HUES48 (cell line): ENCODE data around the gene FASLG.

Experiments
- H3K27ac ChIP-seq: one replicate; pipeline ENCODE4 v1.7.0; 2013; ENCODE audit warnings: low read depth, low read length, inconsistent platforms
- H3K27me3 ChIP-seq: 2 replicates; pipeline ENCODE4 v1.6.1; 2013; ENCODE audit warnings: mild to moderate bottlenecking, low read length; ENCODE audit not compliant: control insufficient read depth, insufficient read depth
- H3K36me3 ChIP-seq: 2 replicates; pipeline ENCODE4 v1.6.1; 2013; ENCODE audit warnings: low read length; ENCODE audit not compliant: control insufficient read depth, insufficient read depth
- H3K4me1 ChIP-seq: 2 replicates; pipeline ENCODE4 v1.6.1; 2013; ENCODE audit warnings: mild to moderate bottlenecking, low read length; ENCODE audit not compliant: control insufficient read depth, insufficient read depth
- H3K4me3 ChIP-seq: 2 replicates; pipeline ENCODE4 v1.5.1; 2013; ENCODE audit warnings: mild to moderate bottlenecking, low read depth, low read length
- H3K9ac ChIP-seq: 2 replicates; pipeline ENCODE4 v1.6.1; 2013; ENCODE audit warnings: mild to moderate bottlenecking, low read depth, low read length, moderate library complexity
- H3K9me3 ChIP-seq: 2 replicates; pipeline ENCODE4 v1.6.1; 2013; ENCODE audit warnings: low read length; ENCODE audit not compliant: control insufficient read depth, insufficient read depth

Gene FASLG

DNA sequence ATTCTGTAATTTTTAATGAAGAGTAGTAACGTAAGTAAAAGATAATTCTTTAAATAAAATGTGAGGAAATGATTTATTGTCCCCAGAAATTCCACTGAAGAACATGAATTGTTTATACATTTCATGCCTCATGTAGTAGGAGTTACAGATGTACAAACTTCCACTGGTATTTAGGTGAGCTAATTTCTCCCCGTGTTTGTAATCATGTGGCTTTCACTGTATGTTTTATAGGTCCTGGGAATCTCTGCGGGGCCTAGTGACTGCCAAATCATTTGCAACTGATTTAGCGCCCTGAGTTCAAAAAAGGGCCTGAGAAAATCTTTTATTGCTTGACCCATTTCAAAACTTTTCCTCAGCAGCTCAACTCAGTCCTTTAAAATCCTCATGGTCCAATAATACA lies 30.5 kb upstream of the FASLG start:
- Histone ChIP-seq H3K36me3 (no peaks in the 10 kb centered on the region), H3K9ac (no peak overlapping the region), H3K4me1 (no peaks in the 10 kb centered on the region), H3K27ac (no peak overlapping the region), H3K9me3 (peaks cover 8% of the 10 kb centered on the region; the same call in 1 of the 2 replicates), H3K4me3 (no peak overlapping the region), H3K27me3 (no peaks in the 10 kb centered on the region)

DNA sequence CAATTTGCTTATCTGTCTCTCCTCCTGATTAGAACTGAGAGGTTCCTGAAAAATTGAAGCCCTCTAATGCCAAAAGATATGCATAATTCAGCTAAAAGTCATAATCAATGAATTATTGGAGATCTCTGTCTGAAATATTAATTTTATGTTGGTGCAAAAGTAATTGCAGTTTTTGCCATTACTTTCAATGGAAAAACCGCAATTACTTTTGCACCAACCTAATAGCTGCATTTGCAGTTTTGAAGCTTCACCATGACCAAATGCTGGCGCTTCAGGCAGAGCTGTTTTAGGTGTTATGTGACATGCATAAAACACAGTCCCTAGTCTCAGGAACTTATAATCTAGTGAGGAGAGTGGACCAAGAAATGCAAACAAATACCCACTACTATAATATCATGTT lies 29.7 kb upstream of the FASLG start:
- no peak overlapping the region for H3K4me3 ChIP-seq
- H3K4me1 ChIP-seq, result no peaks in the 10 kb centered on the region
- H3K27ac ChIP-seq, result no peak overlapping the region
- no peaks in the 10 kb centered on the region for H3K36me3 ChIP-seq
- H3K9ac ChIP-seq, result no peak overlapping the region
- H3K9me3 ChIP-seq, result peaks cover 8% of the 10 kb centered on the region; the same call in 1 of the 2 replicates
- no peaks in the 10 kb centered on the region for H3K27me3 ChIP-seq

DNA sequence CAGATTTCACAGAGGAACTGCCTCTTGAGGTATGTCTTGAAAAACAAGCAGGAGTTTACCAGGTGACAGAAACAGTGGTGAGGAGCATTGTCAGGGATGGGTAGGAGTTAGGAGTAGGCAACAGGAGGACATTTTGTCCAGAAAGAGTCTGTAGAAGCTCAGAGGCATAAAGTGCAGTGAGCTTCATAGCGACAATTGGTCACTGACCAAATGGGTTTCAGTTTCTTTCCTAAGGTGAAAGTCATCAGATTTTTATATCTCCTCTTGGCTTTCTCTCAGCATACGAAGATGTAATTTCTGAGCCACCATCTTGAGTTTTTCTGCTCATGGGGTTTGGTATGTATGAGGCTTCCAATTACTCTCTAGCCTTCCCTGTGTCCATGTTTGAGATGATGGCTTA lies 29.3 kb upstream of the FASLG start:
- no peak overlapping the region for H3K4me3 ChIP-seq

DNA sequence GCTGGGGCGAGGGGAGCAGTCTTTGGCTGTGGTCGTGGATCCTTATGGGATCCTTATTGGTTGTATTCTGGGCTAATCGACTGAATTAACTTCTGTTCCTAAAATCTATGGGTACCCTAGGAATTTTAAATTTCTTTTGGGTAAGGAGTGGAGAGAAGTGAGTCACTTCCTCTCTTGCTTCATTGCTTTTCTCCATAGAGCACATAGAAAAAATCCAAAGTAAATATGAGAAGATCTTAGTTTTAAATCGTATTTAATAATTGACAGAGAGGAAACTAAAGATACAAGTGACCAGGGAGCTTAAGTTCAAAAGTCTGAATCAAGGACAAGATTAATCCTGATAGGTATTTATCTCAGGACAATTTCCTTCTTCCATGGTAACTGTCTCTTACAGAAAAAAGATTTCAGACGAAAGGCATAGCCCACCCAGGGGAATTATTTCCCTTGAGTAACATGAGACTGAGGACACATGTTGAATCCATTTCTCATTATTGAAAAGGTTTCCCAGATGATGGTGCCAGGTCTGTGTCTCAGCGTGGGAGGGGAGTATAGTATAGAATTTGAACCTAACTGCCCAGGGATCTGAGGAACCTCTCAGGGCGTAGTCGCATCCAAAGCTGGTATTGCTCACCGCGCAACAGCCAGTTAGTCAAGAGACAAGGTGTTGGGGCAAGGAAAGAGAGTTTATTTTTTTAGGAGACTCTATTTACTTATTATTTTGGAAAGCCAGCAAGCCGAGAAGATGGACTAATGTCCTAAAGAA lies 28.7 kb upstream of the FASLG start:
- H3K9me3 ChIP-seq, result peaks cover 8% of the 10 kb centered on the region; the same call in 1 of the 2 replicates
- H3K9ac ChIP-seq, result no peak overlapping the region
- no peaks in the 10 kb centered on the region for H3K4me1 ChIP-seq
- H3K4me3 ChIP-seq, result no peak overlapping the region
- no peaks in the 10 kb centered on the region for H3K27me3 ChIP-seq
- no peak overlapping the region for H3K27ac ChIP-seq
- H3K36me3 ChIP-seq, result no peaks in the 10 kb centered on the region

More for the DNA sequence above, 29.3 kb upstream of the FASLG start:
- Histone ChIP-seq H3K36me3 (no peaks in the 10 kb centered on the region), H3K27me3 (no peaks in the 10 kb centered on the region), H3K9ac (no peak overlapping the region), H3K9me3 (peaks cover 8% of the 10 kb centered on the region; the same call in 1 of the 2 replicates), H3K4me1 (no peaks in the 10 kb centered on the region), H3K27ac (no peak overlapping the region)

DNA sequence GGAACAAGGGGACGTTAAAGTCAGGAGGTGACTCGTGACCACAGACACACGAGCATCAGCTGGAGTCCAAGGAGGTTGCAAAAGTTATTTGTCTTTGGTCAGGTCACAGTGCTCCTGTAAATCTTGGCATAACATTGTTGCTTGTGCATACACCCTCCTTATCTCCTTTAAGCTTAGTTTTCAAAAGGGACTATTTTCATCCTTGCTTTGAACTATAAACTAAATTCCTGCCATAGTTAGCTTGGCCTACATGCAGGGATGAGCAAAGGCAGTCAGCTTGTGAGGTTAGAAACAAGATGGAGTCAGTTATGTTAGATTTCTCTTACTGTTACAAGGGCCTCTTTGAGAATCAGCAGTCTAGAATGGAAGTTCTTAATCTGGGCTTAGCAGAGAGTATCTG lies 28.0 kb upstream of the FASLG start:
- Histone ChIP-seq H3K36me3 (no peaks in the 10 kb centered on the region), H3K9me3 (peaks cover 8% of the 10 kb centered on the region; the same call in 1 of the 2 replicates), H3K9ac (no peak overlapping the region), H3K27ac (no peak overlapping the region), H3K4me3 (no peak overlapping the region), H3K4me1 (no peaks in the 10 kb centered on the region), H3K27me3 (no peaks in the 10 kb centered on the region)

DNA sequence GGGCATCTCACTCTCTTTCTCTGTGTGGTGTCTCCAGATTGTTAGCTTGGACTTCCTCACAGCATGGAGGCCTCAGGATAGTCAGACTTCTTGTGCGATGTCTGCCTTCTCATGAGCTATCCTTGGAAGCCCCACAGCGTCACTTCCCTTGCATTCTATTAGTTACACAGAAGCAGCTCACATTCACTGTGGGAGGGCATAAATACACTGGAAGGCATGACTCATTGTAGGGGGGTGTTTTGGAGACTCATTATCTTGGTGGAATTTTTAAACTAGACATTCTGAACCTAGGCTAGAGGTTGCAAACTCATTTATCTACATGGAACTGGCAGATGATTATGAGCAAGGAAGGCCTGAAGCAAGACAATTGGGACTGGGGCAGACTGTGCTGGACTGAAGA lies 21.4 kb upstream of the FASLG start:
- H3K36me3 ChIP-seq, result no peaks in the 10 kb centered on the region
- H3K9me3 ChIP-seq, result no peaks in the 10 kb centered on the region
- H3K9ac ChIP-seq, result no peak overlapping the region
- H3K27me3 ChIP-seq, result no peaks in the 10 kb centered on the region
- H3K4me3 ChIP-seq, result no peak overlapping the region
- H3K4me1 ChIP-seq, result peaks cover 9% of the 10 kb centered on the region; the same call in 1 of the 2 replicates
- H3K27ac ChIP-seq, result no peak overlapping the region

DNA sequence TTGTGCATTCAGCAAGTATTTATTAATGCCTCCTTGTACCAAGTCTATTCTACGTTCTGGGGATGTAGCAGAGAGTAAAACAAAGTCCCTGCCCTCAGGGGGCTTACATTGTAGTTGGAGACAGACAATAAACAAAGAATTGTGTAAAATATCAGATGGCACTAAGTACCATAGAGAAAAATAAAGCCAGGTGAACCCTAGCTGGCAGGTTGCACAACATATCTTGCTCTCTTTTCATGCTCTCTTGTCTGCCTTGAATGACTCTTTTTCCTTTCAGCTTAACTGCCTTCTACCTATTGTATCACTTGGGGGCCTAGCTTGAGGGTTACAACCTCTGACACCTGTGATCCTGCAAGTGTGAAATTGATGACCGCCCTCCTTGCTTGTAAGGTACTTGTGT lies 20.7 kb upstream of the FASLG start:
- Histone ChIP-seq H3K27ac (peak overlapping the region; percentile 72), H3K9ac (no peak overlapping the region), H3K4me1 (peaks cover 9% of the 10 kb centered on the region; the same call in 1 of the 2 replicates), H3K4me3 (no peak overlapping the region), H3K9me3 (no peaks in the 10 kb centered on the region), H3K27me3 (no peaks in the 10 kb centered on the region), H3K36me3 (no peaks in the 10 kb centered on the region)

DNA sequence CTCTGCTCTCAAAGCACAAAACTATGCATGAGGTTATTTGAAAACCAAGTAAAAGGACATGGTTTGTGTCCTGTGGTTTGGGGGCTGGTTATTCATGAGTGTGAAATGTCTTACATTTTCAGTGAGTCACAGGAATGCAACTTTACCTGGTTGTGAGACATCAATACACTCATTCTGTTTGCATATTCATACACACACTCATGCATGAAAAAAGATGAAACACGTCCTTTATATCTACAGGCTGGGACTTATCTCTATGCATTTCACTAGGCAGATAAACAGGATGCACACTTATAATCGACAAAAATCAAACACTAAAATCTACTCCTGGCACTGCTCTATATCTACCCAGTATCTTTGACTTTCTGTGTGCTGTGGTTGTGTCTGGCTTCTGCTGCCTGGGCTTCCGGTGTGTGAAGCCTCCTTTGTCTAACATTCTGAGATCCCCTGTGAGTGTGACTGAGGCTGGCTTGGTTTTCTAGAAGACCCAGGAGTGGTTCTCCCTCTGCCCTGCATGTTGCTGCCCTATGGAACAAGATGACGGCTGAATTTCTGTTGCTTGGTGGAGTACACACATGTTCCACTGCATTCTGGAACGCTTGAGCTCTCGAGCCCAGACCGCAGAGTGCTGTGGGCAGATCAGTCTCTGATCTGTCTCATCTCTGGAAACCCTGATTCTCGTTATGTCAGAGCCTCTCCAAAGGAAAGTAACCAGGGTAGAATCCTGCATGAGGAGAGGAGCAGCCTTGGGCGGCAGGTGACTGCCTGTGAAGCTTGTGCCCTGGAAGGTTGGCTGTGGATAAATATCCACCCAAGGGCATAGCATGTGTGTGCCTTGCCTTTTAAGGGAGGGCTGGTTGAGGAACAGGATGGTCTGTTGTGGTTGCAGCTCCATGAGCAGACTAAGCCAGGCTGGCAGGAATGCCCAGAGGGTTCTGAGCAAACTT lies 19.7 kb upstream of the FASLG start:
- H3K27me3 ChIP-seq, result no peaks in the 10 kb centered on the region
- no peak overlapping the region for H3K9ac ChIP-seq
- H3K9me3 ChIP-seq, result no peaks in the 10 kb centered on the region
- H3K27ac ChIP-seq, result peak overlapping the region; percentile 72
- H3K36me3 ChIP-seq, result no peaks in the 10 kb centered on the region
- peaks cover 9% of the 10 kb centered on the region; the same call in 1 of the 2 replicates for H3K4me1 ChIP-seq
- H3K4me3 ChIP-seq, result no peak overlapping the region

DNA sequence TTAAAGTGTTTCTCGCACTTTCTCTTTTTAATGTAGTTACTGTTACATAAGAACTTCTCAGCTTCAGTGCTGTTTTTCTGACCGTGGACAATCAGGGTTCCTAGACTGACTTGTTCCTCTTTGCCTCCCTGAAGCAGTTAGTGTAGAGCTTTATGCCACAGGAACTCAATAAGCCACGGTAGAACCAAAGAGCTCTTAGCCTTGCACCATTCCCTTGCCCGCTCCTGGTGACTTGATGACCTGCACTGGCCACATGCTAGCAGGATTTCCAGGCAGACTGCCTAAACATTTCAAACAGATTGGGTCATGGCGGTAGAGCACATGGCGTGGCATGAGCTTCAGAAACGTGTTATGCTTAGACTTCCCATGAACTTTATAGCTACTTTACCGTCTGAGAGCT lies 18.8 kb upstream of the FASLG start:
- H3K9ac ChIP-seq, result no peak overlapping the region

DNA sequence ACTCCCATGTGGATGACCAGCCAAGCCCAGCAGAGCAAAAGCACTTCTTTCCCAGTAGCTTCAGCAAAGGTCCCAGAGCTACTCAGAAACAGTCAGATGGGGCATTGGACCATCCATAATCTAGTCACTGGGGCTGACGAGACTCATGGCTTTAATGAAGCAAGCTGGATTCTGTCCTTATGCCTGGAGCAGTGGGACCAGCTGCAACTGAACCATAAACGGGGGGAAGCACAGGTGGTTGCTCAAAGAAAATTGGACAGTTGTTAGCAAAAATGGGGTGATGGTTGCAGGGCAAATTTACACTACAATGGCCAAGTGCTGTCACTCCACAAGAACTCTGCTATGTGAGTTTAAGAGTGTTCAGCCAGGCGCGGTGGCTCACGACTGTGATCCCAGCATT lies 17.4 kb upstream of the FASLG start:
- H3K36me3 ChIP-seq, result no peaks in the 10 kb centered on the region
- H3K9ac ChIP-seq, result no peak overlapping the region
- H3K9me3 ChIP-seq, result no peaks in the 10 kb centered on the region
- no peak overlapping the region for H3K27ac ChIP-seq
- H3K27me3 ChIP-seq, result no peaks in the 10 kb centered on the region
- no peak overlapping the region for H3K4me3 ChIP-seq
- peaks cover 9% of the 10 kb centered on the region; the same call in 1 of the 2 replicates for H3K4me1 ChIP-seq

More for the DNA sequence above, 18.8 kb upstream of the FASLG start:
- Histone ChIP-seq H3K9me3 (no peaks in the 10 kb centered on the region), H3K36me3 (no peaks in the 10 kb centered on the region), H3K4me1 (peaks cover 9% of the 10 kb centered on the region; the same call in 1 of the 2 replicates), H3K27ac (no peak overlapping the region), H3K27me3 (no peaks in the 10 kb centered on the region), H3K4me3 (no peak overlapping the region)

DNA sequence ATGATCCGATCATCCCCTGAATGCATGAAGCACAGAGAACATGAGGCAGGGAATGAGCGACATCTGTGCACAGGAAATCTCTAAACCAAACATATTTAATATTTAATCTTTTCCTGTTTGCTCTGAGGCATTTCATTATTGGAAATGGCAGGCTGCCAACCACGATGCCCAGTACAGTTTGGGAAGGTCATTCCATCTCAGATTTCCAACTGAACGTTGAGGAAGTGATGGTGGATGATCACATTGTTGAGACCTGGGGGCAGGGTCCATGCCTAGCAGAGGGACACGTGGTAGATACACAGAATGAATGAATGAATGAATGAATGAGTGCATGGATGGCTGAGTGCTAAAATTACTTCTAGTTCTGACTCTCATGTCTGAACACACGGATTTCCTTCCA lies 15.9 kb upstream of the FASLG start:
- H3K4me1 ChIP-seq, result peaks cover 9% of the 10 kb centered on the region; the same call in 1 of the 2 replicates
- H3K27ac ChIP-seq, result no peak overlapping the region
- no peak overlapping the region for H3K4me3 ChIP-seq
- H3K36me3 ChIP-seq, result no peaks in the 10 kb centered on the region
- H3K27me3 ChIP-seq, result no peaks in the 10 kb centered on the region
- H3K9ac ChIP-seq, result no peak overlapping the region
- H3K9me3 ChIP-seq, result no peaks in the 10 kb centered on the region
